GM15510 (cell line): ENCODE data around the gene CYP19A1.

Experiments used
- POLR2A ChIP-seq: IDR thresholded peaks from 3 replicates; pipeline ENCODE4 v1.6.1; 2011; ENCODE audit warnings: borderline replicate concordance; ENCODE audit not compliant: insufficient read length; ENCODE audit errors: extremely low read depth

Gene CYP19A1

DNA sequence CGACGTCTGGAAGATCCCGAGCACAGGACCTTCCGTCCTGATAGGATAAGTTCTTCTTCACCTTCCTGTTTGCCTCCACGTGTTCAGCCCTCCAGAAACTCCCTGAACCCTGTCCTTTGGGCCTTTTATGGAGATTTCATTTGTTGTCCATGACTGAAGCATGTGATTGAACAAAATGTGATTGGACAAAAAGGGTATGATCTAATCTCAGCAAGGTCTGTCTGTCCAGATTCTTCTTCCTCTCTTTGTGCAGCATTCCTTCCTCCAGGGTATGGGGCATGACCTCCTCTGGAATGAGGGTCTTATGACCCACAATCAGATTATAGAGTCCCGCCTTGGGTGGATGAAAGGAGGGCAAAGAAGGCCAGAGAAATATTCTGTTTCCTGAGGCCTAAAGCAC lies at the start of gene CYP19A1:
TSS of gene CYP19A1 (minus strand) at position 101 of the 400 bp plus-strand sequence. CDS start 95,684 bp downstream, outside the sequence.
- no peak for TF ChIP-seq POLR2A

DNA sequence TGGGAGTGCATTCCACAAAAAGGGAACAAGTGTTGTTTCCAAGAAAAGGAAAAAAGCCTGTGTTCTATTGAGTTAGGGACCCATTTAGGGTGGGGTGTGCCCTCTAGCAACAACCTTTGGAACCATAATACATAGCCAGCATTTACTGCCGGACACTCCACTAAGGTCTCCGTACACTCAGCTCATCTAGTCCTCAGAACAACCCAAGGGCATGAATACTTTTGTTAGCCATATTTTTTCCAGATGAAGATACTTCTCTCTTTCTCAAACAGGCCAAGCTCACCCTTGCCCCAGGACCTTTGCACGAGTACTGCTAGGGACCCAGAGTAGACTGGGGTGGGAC lies 49.3 kb upstream of the CYP19A1 start:
- TF ChIP-seq POLR2A, result no peak

DNA sequence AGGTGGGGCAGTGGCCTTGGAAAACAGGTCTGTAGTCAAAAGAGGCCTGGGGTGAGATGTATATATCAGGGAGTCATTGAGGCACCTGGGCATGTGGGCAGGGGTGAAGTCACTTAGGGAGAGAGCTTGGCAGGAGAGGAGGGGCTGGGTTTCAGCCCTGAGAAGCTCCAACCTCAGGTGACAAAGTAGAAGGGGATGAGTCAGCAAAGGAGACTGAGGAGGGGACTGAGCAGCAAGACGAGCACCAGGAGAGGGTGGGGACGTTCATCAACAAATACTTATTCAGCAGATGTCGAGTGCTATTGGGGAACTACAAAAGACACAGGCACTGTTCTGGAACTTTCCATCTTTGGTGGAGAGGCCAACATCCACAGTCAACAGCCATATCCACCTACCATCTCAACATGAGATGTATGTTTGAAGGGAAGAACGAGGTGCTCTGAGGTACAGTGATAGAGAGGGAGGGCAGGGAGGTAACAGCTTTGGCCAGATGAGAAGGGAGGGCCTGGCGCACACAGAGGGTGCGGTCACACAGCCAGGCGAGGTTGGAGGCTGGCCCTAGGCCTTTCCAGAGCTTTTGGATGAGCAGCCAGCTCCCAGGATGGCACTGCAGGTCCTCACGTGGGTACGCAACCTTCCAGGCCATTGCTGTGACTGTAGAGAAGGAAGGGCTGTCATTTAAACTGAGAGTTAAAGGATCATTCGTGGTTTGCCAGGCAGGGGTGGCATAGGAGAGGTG lies 48.7 kb upstream of the CYP19A1 start:
- no peak for TF ChIP-seq POLR2A

DNA sequence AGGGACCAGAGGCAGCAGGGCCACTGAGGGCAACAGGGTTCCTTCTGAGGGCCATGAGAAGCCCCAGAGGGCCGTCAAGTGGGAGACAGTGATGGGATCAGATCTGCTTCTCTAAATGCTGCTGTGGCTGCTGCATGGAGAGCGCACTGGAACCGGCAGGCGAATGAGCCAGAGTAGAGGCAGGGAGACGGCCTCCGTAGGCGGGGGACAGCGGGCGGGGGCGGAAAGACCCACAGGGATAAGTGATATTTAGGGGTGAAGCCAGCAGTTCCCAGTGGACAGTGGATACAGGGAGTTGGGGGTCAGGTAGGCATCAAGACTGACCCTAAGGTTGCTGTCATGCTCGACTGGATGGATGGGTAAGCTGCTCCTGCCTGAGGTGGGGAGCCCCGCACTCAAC lies 48.1 kb upstream of the CYP19A1 start:
- TF ChIP-seq POLR2A, result no peak

DNA sequence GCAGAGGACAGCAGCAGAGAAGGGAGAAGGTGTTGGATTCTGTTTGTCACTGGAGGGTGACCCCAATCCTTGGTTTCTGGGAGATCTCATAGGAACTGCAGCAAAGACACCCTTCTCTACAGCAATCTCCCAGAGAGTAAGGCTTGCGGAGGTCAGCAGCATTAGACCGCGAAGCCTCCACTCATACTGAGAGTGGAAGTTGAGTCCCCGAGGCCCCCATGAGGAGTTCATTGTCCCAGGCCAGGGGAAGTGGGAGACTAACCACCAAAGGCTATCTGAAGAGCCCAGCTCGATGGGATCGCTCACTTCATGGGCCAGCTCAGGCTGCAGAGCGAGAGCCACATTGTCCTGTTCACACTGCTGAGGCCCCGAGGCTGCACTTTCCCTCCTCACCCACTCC lies 47.6 kb upstream of the CYP19A1 start:
- TF ChIP-seq POLR2A, result no peak

DNA sequence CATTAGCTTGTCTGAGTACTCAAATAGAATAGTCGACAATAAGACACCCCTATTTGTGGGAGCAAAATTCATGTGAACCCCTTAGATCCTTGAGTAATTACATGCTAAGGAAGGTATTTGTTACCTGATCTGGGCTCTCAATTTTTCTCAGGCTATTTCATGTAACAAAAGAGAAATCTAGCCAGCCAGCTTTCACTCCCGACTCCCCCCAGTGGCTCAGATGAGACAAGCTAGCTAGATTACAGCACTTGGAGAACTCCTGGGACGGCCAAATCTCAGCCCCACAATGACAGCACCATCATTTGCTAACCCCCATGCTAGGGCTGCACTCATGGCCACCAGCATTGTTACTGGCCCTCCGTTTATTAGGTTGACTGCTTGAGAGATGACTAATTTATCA lies 44.4 kb upstream of the CYP19A1 start:
- TF ChIP-seq POLR2A, result no peak

DNA sequence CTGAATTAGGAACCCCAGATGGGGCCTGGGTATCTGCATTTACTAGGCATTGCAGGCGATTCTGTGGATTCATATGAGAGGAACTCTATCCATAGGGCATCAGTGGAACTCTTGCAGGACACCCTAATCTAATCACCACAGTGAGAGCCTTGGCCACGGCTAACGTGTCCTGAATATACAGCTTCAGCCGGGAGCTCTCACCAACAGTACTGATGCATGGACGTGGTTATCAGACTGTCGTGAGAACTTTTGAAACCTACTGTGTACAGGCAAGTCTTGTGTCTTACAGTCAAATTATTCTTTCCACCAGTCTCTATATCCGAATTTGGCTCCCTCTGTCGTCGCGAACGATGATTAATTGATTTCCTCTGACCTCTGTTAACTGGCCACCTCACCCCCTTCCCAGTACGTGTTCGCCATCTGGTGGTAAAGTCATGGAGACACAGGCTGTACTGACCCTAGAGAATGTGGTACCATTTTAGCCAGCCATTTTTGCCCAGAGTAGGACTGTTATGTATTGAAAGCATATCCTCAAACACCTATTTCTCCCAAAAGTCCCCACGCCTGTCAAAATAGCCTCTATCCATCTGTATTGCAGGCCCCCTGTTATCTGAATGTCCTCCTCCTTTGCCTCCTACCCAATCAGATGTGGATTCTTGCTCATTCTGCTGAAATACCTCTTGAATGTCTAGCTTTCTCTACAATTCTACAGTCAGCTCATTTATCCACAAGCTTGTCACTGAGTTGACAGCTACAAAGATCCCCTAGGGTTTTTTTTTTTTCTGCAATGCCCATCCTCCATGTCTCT lies 42.8 kb upstream of the CYP19A1 start:
- no peak for TF ChIP-seq POLR2A

GRCh38 chr15:51379390-51379789 lies 41.0 kb upstream of the CYP19A1 start:
- no peak for TF ChIP-seq POLR2A

GRCh38 chr15:51378406-51378805 lies 40.0 kb upstream of the CYP19A1 start:
- TF ChIP-seq POLR2A, result no peak

- TF ChIP-seq POLR2A, result no peak
Measured at GRCh38 chr15:51377038-51377786, 38.8 kb upstream of the CYP19A1 start.

DNA sequence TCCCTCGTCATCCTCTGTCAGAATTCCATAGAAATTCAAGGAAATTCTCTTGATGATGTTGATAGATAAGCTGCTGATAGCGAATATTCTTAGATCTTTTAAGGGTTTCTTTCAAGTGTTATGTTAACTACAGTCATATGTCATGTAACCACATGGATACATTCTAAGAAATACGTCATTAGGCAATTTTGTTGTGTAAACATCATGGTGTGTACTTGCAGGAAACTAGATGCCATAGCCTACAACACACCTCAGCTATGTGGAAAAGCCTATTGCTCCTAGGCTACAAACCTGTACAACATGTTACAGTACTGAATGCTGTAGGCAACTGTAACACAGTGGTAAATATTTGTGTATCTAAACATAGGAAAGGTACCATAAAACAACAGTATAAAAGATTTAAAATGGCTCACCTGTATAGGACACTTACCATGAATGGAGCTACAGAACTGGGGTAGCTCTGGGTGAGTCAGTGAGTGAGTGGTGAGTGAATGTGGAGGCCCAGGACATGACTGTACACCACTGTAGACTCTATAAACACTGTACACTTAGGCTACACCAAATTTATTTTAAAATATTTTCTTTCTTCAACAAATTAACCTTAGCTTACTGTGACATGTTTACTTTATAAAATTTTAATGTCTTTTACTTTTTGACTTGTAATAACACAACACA lies 37.7 kb upstream of the CYP19A1 start:
- TF ChIP-seq POLR2A, result no peak

GRCh38 chr15:51374131-51374530 lies 35.7 kb upstream of the CYP19A1 start:
- no peak for TF ChIP-seq POLR2A

DNA sequence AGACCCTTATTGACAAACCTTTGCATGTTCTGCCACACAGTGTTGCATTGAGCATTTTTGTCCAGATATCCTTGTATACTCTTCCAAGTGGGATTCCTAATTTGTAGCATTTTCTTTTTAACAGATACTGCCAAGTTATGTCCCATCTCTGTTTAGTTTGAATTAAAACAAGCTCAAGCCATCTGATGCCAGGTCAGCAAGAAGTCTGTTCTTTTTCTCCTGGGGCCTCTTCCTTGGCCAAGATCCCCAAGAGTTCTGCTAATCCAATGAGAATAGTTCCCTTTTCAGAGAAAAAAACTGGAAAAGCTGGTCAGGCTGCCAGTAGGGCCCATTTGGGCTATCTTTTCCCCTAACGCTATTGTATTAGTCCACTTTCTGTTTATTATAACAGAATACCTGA lies 32.9 kb upstream of the CYP19A1 start:
- no peak for TF ChIP-seq POLR2A

GRCh38 chr15:51369451-51369761 lies 31.0 kb upstream of the CYP19A1 start:
- no peak for TF ChIP-seq POLR2A
